GM10266 (cell line): ENCODE measurements around the gene ERMAP.

Experiments
- DNase-seq: peaks from one replicate; pipeline ENCODE4 v3.0.0; 2012; ENCODE audit errors: extremely low spot score
- CTCF ChIP-seq: IDR thresholded peaks from 2 replicates; pipeline ENCODE4 v1.5.1; 2012; ENCODE audit warnings: mild to moderate bottlenecking, low read depth; ENCODE audit not compliant: control insufficient read depth, insufficient read depth; ENCODE audit errors: missing control alignments

Gene ERMAP

GRCh38 chr1:42788021-42788420 lies 28.9 kb upstream of the ERMAP start:
- TF ChIP-seq CTCF, result no peak
- DNase-seq, result no peak

- no peak for TF ChIP-seq CTCF
- no peak for DNase-seq
Measured at GRCh38 chr1:42793824-42794223, 23.1 kb upstream of the ERMAP start.

- DNase-seq, result no peak
- no peak for TF ChIP-seq CTCF
Measured at GRCh38 chr1:42797414-42797813, 19.5 kb upstream of the ERMAP start.

GRCh38 chr1:42797979-42798378 lies 18.9 kb upstream of the ERMAP start:
- no peak for DNase-seq
- TF ChIP-seq CTCF, result no peak

- no peak for TF ChIP-seq CTCF
- DNase-seq, result no peak
Measured at GRCh38 chr1:42801832-42802473, 15.0 kb upstream of the ERMAP start.

- no peak for DNase-seq
- no peak for TF ChIP-seq CTCF
Measured at GRCh38 chr1:42806171-42806570, 10.8 kb upstream of the ERMAP start.

- no peak for TF ChIP-seq CTCF
- no peak for DNase-seq
Measured at GRCh38 chr1:42806593-42806992, 10.3 kb upstream of the ERMAP start.
